Lower leg skin (tissue), 4 donors: ENCODE data around the gene MACO1. TPM values are rescaled to one million over a fixed set of nuclear protein-coding genes. Genes with fewer than 3 reads are reported as not detected.

ENCODE experiments used
- DNase-seq, 2 donors: peaks; one replicate each; pipeline ENCODE4 v3.0.0-alpha.2; 2019; ENCODE audit warnings: low spot score in 2 of 2
- H3K4me3 ChIP-seq: fragments of 200-600 bp; sonication (generic); 2 replicates; pipeline ENCODE4 v1.5.1; 2017; ENCODE audit warnings: mild to moderate bottlenecking, low read depth; ENCODE audit not compliant: poor library complexity, severe bottlenecking
- CTCF ChIP-seq, 3 donors: fragments of 450-650 bp; IDR thresholded peaks; one replicate each; pipeline ENCODE4 v1.5.1; 2016; ENCODE audit warnings: antibody characterized with exemption in 3 of 3, mild to moderate bottlenecking in 3 of 3, moderate library complexity in 2 of 3
- POLR2A ChIP-seq, 2 donors: fragments of 450-650 bp; IDR thresholded peaks; one replicate each; pipeline ENCODE4 v1.6.1; 2016 to 2017; ENCODE audit warnings: antibody characterized with exemption in 2 of 2, mild to moderate bottlenecking in 1 of 2, moderate library complexity in 1 of 2
- WGBS, 2 donors: methylation state at CpG; one replicate each; pipeline ENCODE4 v1.1.5; 2018; 5-methylcytosine and 5-hydroxymethylcytosine counted together
- intact Hi-C: fragments of 100-400 bp; cut with DNase I; formaldehyde crosslinking; loops from one replicate; pipeline ENCODE4 v1.15.0; 2023; ENCODE audit warnings: low total_unique reads
- total RNA-seq, 4 donors: library from RNA; depleted of rRNA; stranded (reverse); fragments of >200 nt; gene quantifications; one replicate each; pipeline ENCODE4 v1.1.0, GENCODE V29; 2016

Gene MACO1
- total RNA-seq, 4 donors from 2014 or later, result 14.2 to 20.4 (median 16.4) TPM

DNA sequence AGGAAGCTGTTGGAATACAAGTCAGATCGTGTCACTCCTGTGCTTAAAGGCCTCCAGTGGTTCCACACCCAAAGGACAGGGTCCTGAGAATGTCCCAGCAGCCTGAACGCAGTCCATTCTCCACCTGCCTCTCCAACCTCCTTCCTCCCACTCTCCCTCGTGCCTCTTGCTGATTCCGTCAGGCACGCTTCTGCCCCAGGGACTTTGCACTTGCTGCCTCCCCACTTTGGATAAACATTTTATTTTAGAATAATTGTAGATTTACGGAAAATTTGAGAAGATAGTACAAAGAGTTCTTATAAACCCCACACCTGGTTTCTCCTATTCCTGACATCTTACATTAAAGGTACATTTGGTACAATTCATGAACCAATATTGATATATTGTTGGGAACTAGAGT lies 84.3 kb downstream of the MACO1 start:
- peak in 1 of 2 donors; percentile 52 for DNase-seq
- no peak overlapping the region for H3K4me3 ChIP-seq
- TF ChIP-seq CTCF (IDR thresholded peaks at IDR 0.05) (no peak), POLR2A (IDR thresholded peaks at IDR 0.05) (no peak)
- intact Hi-C loops, result no loop called here
- WGBS, 2 donors, result 75 to 83% methylated on average over 6 of the region's 6 CpGs

DNA sequence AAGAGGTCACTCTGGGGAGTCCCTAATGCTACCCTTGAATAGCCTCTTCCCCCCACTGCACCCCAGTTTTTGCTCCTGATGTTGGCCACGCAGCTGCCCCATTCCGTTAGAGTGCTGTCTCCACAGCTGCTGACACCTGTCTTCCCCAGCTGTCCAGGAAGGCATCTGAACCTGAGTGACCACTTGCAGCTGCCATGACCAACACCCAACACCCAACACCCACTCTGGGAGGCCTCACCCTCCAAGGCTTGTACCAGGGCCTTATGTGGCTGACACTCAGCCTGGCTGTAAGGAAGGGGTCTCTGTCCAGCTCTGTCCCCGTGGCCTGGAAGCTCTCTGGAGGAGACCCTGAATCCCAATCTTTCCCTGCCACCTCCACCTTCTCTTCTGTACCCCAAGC lies 86.0 kb downstream of the MACO1 start:
- DNase-seq, result no peak
- TF ChIP-seq POLR2A (IDR thresholded peaks at IDR 0.05) (no peak), CTCF (IDR thresholded peaks at IDR 0.05) (no peak)
- H3K4me3 ChIP-seq, result no peak overlapping the region
- WGBS, 2 donors, result 87 to 94% methylated on average over 3 of the region's 3 CpGs
- intact Hi-C loops, result no loop called here

DNA sequence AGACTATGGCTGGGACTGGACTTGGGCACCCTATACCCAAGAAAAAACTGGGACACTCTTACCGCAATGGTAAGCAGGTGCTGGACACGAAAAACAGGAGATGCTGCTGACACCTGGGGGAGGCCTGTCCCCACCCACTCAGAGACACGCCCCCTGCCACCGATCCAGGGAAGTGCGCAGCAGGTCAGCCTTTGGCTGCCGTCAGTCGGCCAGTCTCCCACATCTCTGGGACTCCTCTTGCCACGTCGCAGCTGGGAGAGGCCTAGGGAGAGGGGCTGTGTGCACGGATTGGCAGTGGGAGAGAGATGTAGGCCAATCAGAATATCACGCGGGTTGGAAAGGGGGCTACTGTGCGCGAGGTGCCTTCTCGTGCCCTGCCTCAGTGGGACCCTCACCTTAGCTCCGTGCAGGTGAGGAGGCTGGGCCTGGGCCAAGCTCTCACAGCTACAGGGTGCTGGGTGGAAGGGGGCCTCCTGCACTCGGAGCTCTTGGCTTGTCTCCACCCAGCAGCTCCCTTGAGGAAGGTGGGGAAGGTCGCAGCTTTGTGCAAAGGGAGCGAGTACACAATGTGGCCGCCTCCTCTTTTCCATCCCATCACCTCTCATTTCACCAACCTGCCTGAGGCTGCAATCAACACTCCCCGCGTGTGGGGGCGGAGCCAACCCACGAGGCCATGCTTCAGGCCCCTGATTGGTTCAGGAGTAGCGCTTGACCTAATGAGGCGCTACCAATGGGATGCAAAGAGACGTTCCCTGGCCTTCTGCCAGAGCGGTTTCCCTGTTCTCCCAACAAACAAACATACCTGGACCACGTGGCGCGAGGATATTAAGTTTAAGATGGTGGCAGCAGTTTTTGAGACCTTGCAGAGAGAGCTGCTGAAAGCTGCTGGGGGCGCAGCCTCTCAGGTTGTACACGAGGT lies 87.0 kb downstream of the MACO1 start:
- DNase-seq, result peak in 1 of 2 donors; percentile 82
- TF ChIP-seq CTCF (IDR thresholded peaks at IDR 0.05) (no peak), POLR2A (IDR thresholded peaks at IDR 0.05) (no peak)
- no peak overlapping the region for H3K4me3 ChIP-seq
- intact Hi-C loops, result no loop called here
- 79 to 85% methylated on average over 33 of the region's 33 CpGs for WGBS, 2 donors

DNA sequence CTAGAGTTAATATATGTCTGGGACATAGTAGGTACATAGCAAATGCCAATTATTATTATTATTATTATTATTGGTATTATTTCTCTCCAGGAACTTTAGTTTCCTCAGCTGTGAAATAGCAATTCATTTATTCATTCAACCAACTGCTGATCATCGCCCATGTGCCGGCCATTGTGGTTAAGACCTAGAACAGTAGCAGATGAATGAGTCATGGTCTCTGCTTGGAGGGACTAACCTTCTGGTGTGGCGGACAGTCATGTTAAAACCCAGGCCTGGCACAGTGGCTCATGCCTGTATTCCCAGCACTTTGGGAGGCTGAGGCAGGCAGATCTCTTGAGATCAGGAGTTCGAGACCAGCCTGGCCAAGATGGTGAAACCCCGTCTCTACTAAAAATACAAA lies 88.9 kb downstream of the MACO1 start:
- DNase-seq, result no peak
- intact Hi-C loops, result no loop called here

DNA sequence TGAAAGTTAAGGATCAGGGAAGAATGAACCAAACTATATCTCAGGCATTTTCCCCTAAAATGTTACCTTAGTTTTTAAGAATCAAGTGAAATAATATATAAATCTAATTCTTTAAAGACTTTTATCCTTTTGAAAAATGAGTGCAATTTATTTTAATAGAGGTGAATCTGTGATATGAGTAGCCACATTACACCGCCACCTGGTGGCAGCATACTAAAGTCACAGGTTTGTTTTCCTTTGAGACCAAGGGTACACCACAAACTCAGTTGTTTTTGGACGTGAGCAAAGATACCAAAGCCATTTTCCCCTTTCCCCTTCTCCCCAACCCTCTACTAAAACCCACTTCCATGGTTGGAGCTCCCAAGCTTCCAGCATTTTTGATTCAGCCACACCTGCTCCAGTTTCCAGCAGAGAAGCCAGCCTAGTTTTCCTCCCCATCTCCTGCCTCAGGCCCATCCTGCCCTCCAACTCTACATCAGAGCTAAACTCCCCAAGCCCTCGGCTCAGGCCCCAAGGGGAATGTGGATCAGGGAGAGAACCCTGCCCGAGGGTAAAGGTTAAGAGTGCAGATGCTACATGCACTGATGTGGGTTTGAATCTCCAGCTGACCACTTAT lies 89.9 kb downstream of the MACO1 start:
- peak; percentile 58 to 94 for DNase-seq
- no peak overlapping the region for H3K4me3 ChIP-seq
- WGBS, 2 donors, result 10 to 11% methylated on average over 4 of the region's 4 CpGs
- intact Hi-C loops, result no loop called here
- TF ChIP-seq CTCF (IDR thresholded peaks at IDR 0.05), result no peak
- no peak for TF ChIP-seq POLR2A (IDR thresholded peaks at IDR 0.05)

More for the DNA sequence above, 88.9 kb downstream of the MACO1 start:
- no peak overlapping the region for H3K4me3 ChIP-seq
- TF ChIP-seq CTCF (IDR thresholded peaks at IDR 0.05) (no peak), POLR2A (IDR thresholded peaks at IDR 0.05) (no peak)
- 85 to 92% methylated on average over 5 of the region's 5 CpGs for WGBS, 2 donors
